Measurements from ENCODE around the gene FHOD1.

Gene FHOD1

GRCh38 chr16:67180166-67180565 lies 67.1 kb downstream of the FHOD1 start:
- 97% methylated on average over 14 of the region's 16 CpGs for WGBS (ENCODE audit: insufficient coverage)
- ChIA-PET POLR2A (no interaction called here), CTCF (interaction anchor here (1.1 to 1.3 kb wide), 2 partner anchors 16 to 18 kb away, joined by 4 read pairs; no protein-coding TSS in a partner anchor)
- Histone ChIP-seq H3K27me3 (replicated peaks in 2 of 5; ENCODE audit: control insufficient read depth in 4 of 5, insufficient read depth in 5 of 5, low read length in 4 of 5) (peaks cover 0 to 44% (median 20%) of the 10 kb centered on the region in 5 experiments), H3K27ac (ENCODE audit: insufficient read depth in 1 of 2, low read depth in 1 of 2, low read length in 2 of 2, poor library complexity in 1 of 2, severe bottlenecking in 2 of 2) (no peak overlapping the region), H3K4me3 (ENCODE audit: control insufficient read depth in 1 of 7, extremely low read depth in 1 of 7, insufficient read depth in 4 of 7, low read depth in 2 of 7, low read length in 6 of 7) (no peak overlapping the region), H3K36me3 (ENCODE audit: control insufficient read depth in 4 of 4, insufficient read depth in 4 of 4, low read length in 3 of 4) (peaks cover 0 to 2% (median 0%) of the 10 kb centered on the region in 4 experiments), H3K9me3 (ENCODE audit: control extremely low read depth in 1 of 5, control insufficient read depth in 4 of 5, insufficient read depth in 2 of 5, low read depth in 1 of 5, low read length in 4 of 5) (no peaks in the 10 kb centered on the region), H3K4me1 (ENCODE audit: control extremely low read depth in 1 of 4, control insufficient read depth in 4 of 4, insufficient read depth in 4 of 4, low read length in 3 of 4) (peaks cover 0 to 31% (median 26%) of the 10 kb centered on the region in 4 experiments)
- no peak for DNase-seq

GRCh38 chr16:67179421-67180080 lies 67.7 kb downstream of the FHOD1 start:
- 96% methylated on average over 8 of the region's 13 CpGs for WGBS (ENCODE audit: insufficient coverage)
- H3K4me3 ChIP-seq (ENCODE audit: control insufficient read depth in 1 of 7, extremely low read depth in 1 of 7, insufficient read depth in 4 of 7, low read depth in 2 of 7, low read length in 6 of 7), result no peak overlapping the region
- no peak overlapping the region for H3K27ac ChIP-seq (ENCODE audit: insufficient read depth in 1 of 2, low read depth in 1 of 2, low read length in 2 of 2, poor library complexity in 1 of 2, severe bottlenecking in 2 of 2)
- CTCF ChIA-PET, result interaction anchor here (0.8 to 1.3 kb wide), 4 partner anchors 16 to 217 kb away, joined by 3 to 4 read pairs (median 4); no protein-coding TSS in a partner anchor
- peaks cover 0 to 2% (median 0%) of the 10 kb centered on the region in 4 experiments for H3K36me3 ChIP-seq (ENCODE audit: control insufficient read depth in 4 of 4, insufficient read depth in 4 of 4, low read length in 3 of 4)
- peaks cover 0 to 44% (median 23%) of the 10 kb centered on the region in 5 experiments for H3K27me3 ChIP-seq (replicated peaks in 2 of 5; ENCODE audit: control insufficient read depth in 4 of 5, insufficient read depth in 5 of 5, low read length in 4 of 5)
- H3K4me1 ChIP-seq (ENCODE audit: control extremely low read depth in 1 of 4, control insufficient read depth in 4 of 4, insufficient read depth in 4 of 4, low read length in 3 of 4), result peaks cover 0 to 31% (median 26%) of the 10 kb centered on the region in 4 experiments
- DNase-seq, result peak in 1 of 3 donors; percentile 56
- POLR2A ChIA-PET, result no interaction called here
- no peaks in the 10 kb centered on the region for H3K9me3 ChIP-seq (ENCODE audit: control extremely low read depth in 1 of 5, control insufficient read depth in 4 of 5, insufficient read depth in 2 of 5, low read depth in 1 of 5, low read length in 4 of 5)

Measured in common myeloid progenitor, CD34-positive (primary cell).